ENCODE results near the gene CDK5RAP3.

CDK5RAP3 gene

GRCh38 chr17:48003417-48004151, 32.7 kb downstream of the CDK5RAP3 start:
- no peak overlapping the region for H3K9ac ChIP-seq (ENCODE audit: low read depth, low read length)
- no peaks in the 10 kb centered on the region for H3K79me2 ChIP-seq (ENCODE audit: insufficient read depth, low read length)
- no peaks in the 10 kb centered on the region for H3K36me3 ChIP-seq (ENCODE audit: insufficient read depth, low read length)
- H2AFZ ChIP-seq (ENCODE audit: low read depth, low read length) = no peak overlapping the region
- no peaks in the 10 kb centered on the region for H3K9me3 ChIP-seq (ENCODE audit: insufficient read depth, low read length, severe bottlenecking)
- no peak for ATAC-seq (ENCODE audit: insufficient read depth, low read depth)
- H3K4me1 ChIP-seq (ENCODE audit: insufficient read depth, low read length) = peaks cover 10% of the 10 kb centered on the region
- H3K4me2 ChIP-seq (ENCODE audit: insufficient read depth, low read length) = no peak overlapping the region
- no peak for TF ChIP-seq CTCF (IDR thresholded peaks at IDR 0.05; ENCODE audit: borderline replicate concordance, extremely low read depth, low read length, poor library complexity, severe bottlenecking)
- no peak for TF ChIP-seq EZH2 (IDR thresholded peaks at IDR 0.05; ENCODE audit: borderline replicate concordance, low read depth, low read length, severe bottlenecking)
- no peaks in the 10 kb centered on the region for H3K27me3 ChIP-seq (ENCODE audit: insufficient read depth, low read length, poor library complexity)
- H3K27ac ChIP-seq (ENCODE audit: low read length) = no peak overlapping the region
- no peak for DNase-seq
- H3K4me3 ChIP-seq (ENCODE audit: low read depth in 1 of 2, low read length in 2 of 2) = no peak overlapping the region
- H4K20me1 ChIP-seq (ENCODE audit: insufficient read depth, low read length) = peaks cover 4% of the 10 kb centered on the region; the same call in 1 of the 2 replicates

GRCh38 chr17:48004983-48005382, 34.1 kb downstream of the CDK5RAP3 start:
- Histone ChIP-seq H3K27me3 (ENCODE audit: insufficient read depth, low read length, poor library complexity) (no peaks in the 10 kb centered on the region), H3K9me3 (ENCODE audit: insufficient read depth, low read length, severe bottlenecking) (no peaks in the 10 kb centered on the region), H3K4me3 (ENCODE audit: low read depth in 1 of 2, low read length in 2 of 2) (no peak overlapping the region), H3K9ac (ENCODE audit: low read depth, low read length) (no peak overlapping the region), H3K4me2 (ENCODE audit: insufficient read depth, low read length) (no peak overlapping the region), H3K4me1 (ENCODE audit: insufficient read depth, low read length) (peaks cover 10% of the 10 kb centered on the region), H3K27ac (ENCODE audit: low read length) (no peak overlapping the region), H2AFZ (ENCODE audit: low read depth, low read length) (no peak overlapping the region), H4K20me1 (ENCODE audit: insufficient read depth, low read length) (no peaks in the 10 kb centered on the region), H3K36me3 (ENCODE audit: insufficient read depth, low read length) (no peaks in the 10 kb centered on the region), H3K79me2 (ENCODE audit: insufficient read depth, low read length) (no peaks in the 10 kb centered on the region)
- TF ChIP-seq EZH2 (IDR thresholded peaks at IDR 0.05; ENCODE audit: borderline replicate concordance, low read depth, low read length, severe bottlenecking) (no peak), CTCF (IDR thresholded peaks at IDR 0.05; ENCODE audit: borderline replicate concordance, extremely low read depth, low read length, poor library complexity, severe bottlenecking) (no peak)
- no peak for DNase-seq
- no peak for ATAC-seq (ENCODE audit: insufficient read depth, low read depth)

GRCh38 chr17:48006936-48007709, 36.2 kb downstream of the CDK5RAP3 start:
- DNase-seq = no peak
- Histone ChIP-seq H3K9me3 (ENCODE audit: insufficient read depth, low read length, severe bottlenecking) (no peaks in the 10 kb centered on the region), H3K4me2 (ENCODE audit: insufficient read depth, low read length) (no peak overlapping the region), H3K79me2 (ENCODE audit: insufficient read depth, low read length) (no peaks in the 10 kb centered on the region), H3K4me3 (ENCODE audit: low read depth in 1 of 2, low read length in 2 of 2) (no peak overlapping the region), H3K27me3 (ENCODE audit: insufficient read depth, low read length, poor library complexity) (peaks cover 5% of the 10 kb centered on the region), H3K9ac (ENCODE audit: low read depth, low read length) (no peak overlapping the region), H4K20me1 (ENCODE audit: insufficient read depth, low read length) (no peaks in the 10 kb centered on the region), H2AFZ (ENCODE audit: low read depth, low read length) (no peak overlapping the region), H3K27ac (ENCODE audit: low read length) (no peak overlapping the region), H3K4me1 (ENCODE audit: insufficient read depth, low read length) (peaks cover 19% of the 10 kb centered on the region), H3K36me3 (ENCODE audit: insufficient read depth, low read length) (no peaks in the 10 kb centered on the region)
- no peak for ATAC-seq (ENCODE audit: insufficient read depth, low read depth)
- TF ChIP-seq EZH2 (IDR thresholded peaks at IDR 0.05; ENCODE audit: borderline replicate concordance, low read depth, low read length, severe bottlenecking) = no peak
- TF ChIP-seq CTCF (IDR thresholded peaks at IDR 0.05; ENCODE audit: borderline replicate concordance, extremely low read depth, low read length, poor library complexity, severe bottlenecking) = no peak

Measured in DND-41 (cell line).